Glutamatergic neuron (in vitro differentiated cells): ENCODE results near the gene TRIM63. TPM values are rescaled to one million over a fixed set of nuclear protein-coding genes. Genes with fewer than 3 reads are reported as not detected.

Source experiments
- DNase-seq: peaks from one replicate; pipeline ENCODE4 v3.0.0; 2022
- H3K27ac Mint-ChIP-seq: one replicate; pipeline ENCODE4 v1.8.0; 2020; ENCODE audit warnings: mild to moderate bottlenecking, mixed read lengths, inconsistent platforms; ENCODE audit not compliant: unreplicated experiment
- H3K27me3 Mint-ChIP-seq: one replicate; pipeline ENCODE4 v1.8.0; 2020; ENCODE audit warnings: mild to moderate bottlenecking, moderate library complexity, mixed read lengths, inconsistent platforms; ENCODE audit not compliant: unreplicated experiment
- H3K36me3 Mint-ChIP-seq: one replicate; pipeline ENCODE4 v1.8.0; 2020; ENCODE audit warnings: mild to moderate bottlenecking, mixed read lengths, inconsistent platforms; ENCODE audit not compliant: unreplicated experiment
- H3K4me1 Mint-ChIP-seq: one replicate; pipeline ENCODE4 v1.8.0; 2020; ENCODE audit warnings: mild to moderate bottlenecking, low read depth, mixed read lengths, inconsistent platforms; ENCODE audit not compliant: unreplicated experiment
- H3K4me3 Mint-ChIP-seq: one replicate; pipeline ENCODE4 v1.8.0; 2020; ENCODE audit warnings: mild to moderate bottlenecking, mixed read lengths, inconsistent platforms; ENCODE audit not compliant: unreplicated experiment
- H3K9me3 Mint-ChIP-seq: one replicate; pipeline ENCODE4 v1.8.0; 2020; ENCODE audit warnings: mild to moderate bottlenecking, moderate library complexity, mixed read lengths, inconsistent platforms; ENCODE audit not compliant: unreplicated experiment
- total RNA-seq: library from RNA; stranded (reverse); fragmentation: NEBNext Ultra II Directional; extraction: Animal tissue kit (Norgen Biotek cat#: 25700); gene quantifications from one replicate; pipeline ENCODE4 v1.2.1, GENCODE V29; 2021; ENCODE audit not compliant: unreplicated experiment
- TF ChIP-seq, protein P1 (sequence below): fragments of 200-600 bp; sonication (generic); IDR thresholded peaks from one replicate; pipeline ENCODE4 v1.5.0; 2021; ENCODE audit not compliant: partially characterized antibody, unreplicated experiment

Gene TRIM63
- total RNA-seq, 1 donor from 2014 or later: not detected

DNA sequence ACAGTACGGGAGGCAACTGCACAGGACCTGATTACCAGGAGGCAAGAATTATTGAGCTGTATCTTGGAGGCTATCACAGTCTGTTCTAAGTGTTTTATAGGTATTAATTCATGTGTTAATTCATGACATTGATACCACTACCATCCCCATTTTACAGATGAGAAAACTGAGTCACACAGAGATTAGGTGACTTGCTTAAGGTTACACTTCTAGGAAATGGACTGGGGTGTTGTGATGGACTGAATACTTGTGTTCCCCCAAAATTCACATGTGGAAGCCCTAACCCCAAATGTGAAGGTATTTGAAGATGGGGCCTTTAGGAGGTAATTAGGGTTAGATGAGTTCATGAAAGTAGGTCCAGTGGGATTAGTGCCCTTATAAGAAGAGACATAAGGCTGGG, 10.1 kb upstream of the TRIM63 start:
- no peaks in the 10 kb centered on the region for H3K9me3 Mint-ChIP-seq
- H3K27ac Mint-ChIP-seq: no peak overlapping the region
- H3K36me3 Mint-ChIP-seq: no peaks in the 10 kb centered on the region
- no peak overlapping the region for H3K4me3 Mint-ChIP-seq
- TF ChIP-seq, protein P1, sequence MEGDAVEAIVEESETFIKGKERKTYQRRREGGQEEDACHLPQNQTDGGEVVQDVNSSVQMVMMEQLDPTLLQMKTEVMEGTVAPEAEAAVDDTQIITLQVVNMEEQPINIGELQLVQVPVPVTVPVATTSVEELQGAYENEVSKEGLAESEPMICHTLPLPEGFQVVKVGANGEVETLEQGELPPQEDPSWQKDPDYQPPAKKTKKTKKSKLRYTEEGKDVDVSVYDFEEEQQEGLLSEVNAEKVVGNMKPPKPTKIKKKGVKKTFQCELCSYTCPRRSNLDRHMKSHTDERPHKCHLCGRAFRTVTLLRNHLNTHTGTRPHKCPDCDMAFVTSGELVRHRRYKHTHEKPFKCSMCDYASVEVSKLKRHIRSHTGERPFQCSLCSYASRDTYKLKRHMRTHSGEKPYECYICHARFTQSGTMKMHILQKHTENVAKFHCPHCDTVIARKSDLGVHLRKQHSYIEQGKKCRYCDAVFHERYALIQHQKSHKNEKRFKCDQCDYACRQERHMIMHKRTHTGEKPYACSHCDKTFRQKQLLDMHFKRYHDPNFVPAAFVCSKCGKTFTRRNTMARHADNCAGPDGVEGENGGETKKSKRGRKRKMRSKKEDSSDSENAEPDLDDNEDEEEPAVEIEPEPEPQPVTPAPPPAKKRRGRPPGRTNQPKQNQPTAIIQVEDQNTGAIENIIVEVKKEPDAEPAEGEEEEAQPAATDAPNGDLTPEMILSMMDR: no peak
- no peaks in the 10 kb centered on the region for H3K4me1 Mint-ChIP-seq
- peaks cover 4% of the 10 kb centered on the region for H3K27me3 Mint-ChIP-seq
- no peak for DNase-seq

DNA sequence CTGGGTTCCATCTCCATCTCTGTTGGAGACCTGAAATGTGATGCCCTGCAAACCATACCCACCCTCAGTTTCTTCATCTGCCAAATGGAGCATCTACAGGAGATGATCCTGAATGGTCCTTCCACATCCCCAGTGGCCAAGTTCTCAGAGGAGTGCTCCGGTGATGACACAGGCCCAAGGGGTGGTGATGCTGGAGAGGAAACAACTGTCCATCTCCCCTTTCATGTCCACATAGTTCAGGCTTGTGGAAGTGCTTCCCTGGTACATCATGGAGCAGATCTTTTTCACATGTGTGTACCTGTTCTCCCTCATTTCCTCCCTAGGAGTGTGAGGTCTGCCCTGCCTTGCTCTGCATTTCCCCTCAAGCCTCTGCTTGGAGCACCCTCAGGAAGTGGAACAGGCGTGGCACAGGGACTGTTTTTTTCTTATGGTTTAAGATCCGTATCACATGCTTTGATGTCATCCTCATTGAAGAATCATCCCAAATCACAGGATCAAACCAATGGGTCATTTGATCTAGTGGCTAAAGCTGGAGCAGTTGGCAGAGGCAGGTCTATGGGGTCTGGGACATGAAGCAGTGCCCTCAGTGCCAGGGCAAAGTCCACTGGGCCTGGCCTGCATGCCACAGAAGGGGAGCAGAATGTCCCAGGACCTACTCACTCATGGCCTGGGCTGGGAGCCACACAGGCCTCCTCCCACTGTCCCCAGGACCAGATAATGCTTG, 8.2 kb upstream of the TRIM63 start:
- Mint-ChIP-seq H3K27me3 (peaks cover 4% of the 10 kb centered on the region), H3K36me3 (no peaks in the 10 kb centered on the region), H3K4me1 (no peaks in the 10 kb centered on the region), H3K9me3 (no peaks in the 10 kb centered on the region), H3K4me3 (no peak overlapping the region), H3K27ac (no peak overlapping the region)
- DNase-seq: no peak
- TF ChIP-seq, protein P1: no peak

- TF ChIP-seq, protein P1: no peak
- peaks cover 2% of the 10 kb centered on the region for H3K4me1 Mint-ChIP-seq
- DNase-seq: no peak
- no peak overlapping the region for H3K4me3 Mint-ChIP-seq
- peaks cover 7% of the 10 kb centered on the region for H3K27me3 Mint-ChIP-seq
- H3K9me3 Mint-ChIP-seq: peaks cover 1% of the 10 kb centered on the region
- no peak overlapping the region for H3K27ac Mint-ChIP-seq
- no peaks in the 10 kb centered on the region for H3K36me3 Mint-ChIP-seq
These were observed 4.9 kb upstream of the TRIM63 start for GRCh38 chr1:26072305-26072704.

GRCh38 chr1:26070963-26071342, 3.5 kb upstream of the TRIM63 start:
- Mint-ChIP-seq H3K9me3 (peaks cover 1% of the 10 kb centered on the region), H3K4me1 (peaks cover 2% of the 10 kb centered on the region), H3K27ac (no peak overlapping the region), H3K36me3 (no peaks in the 10 kb centered on the region), H3K4me3 (no peak overlapping the region), H3K27me3 (peaks cover 4% of the 10 kb centered on the region)
- TF ChIP-seq, protein P1: no peak
- no peak for DNase-seq

DNA sequence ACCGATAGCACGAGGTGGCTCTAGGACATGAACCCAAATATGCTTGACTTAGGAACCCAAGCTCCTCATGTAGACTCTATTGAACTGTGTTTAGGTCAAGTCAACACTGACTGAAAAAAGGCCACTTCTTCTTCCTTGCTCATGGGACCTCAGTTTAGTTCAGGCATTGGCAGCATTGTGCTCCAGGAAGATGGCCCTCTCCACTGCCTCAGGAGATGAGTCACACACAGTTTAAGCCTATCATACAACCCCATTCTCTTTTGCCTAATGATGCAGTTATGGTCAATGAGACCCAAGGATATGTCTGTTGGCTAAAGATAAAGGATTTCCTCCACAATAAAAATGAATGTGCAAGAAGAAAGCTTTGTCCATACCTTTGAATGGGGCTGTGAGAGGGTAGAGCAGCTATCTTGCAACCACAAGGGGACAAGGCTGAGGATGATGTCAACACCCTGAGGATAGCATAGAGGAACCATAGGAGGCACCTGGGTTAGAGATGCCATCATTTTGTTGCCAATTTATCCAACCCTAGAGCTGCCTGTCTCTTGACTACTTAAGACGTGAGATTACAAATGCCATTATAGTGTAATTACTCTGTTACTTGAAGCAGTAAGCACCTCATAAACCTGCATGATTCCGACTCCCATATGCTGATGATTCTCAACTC, 3.0 kb upstream of the TRIM63 start:
- H3K27ac Mint-ChIP-seq: no peak overlapping the region
- H3K36me3 Mint-ChIP-seq: no peaks in the 10 kb centered on the region
- H3K27me3 Mint-ChIP-seq: peaks cover 4% of the 10 kb centered on the region
- H3K9me3 Mint-ChIP-seq: peaks cover 1% of the 10 kb centered on the region
- H3K4me1 Mint-ChIP-seq: peaks cover 2% of the 10 kb centered on the region
- DNase-seq: no peak
- TF ChIP-seq, protein P1: no peak
- no peak overlapping the region for H3K4me3 Mint-ChIP-seq
